ENCODE results near the gene CDK6.
"Not testable (repeated sequence)": the region's sequence is repeated elsewhere in the genome, so short reads cannot be mapped to it uniquely, and the experiment has no call there.

CDK6 gene

GRCh38 chr7:92609921-92610518, 226.4 kb downstream of the CDK6 start:
- DNase-seq = no peak

GRCh38 chr7:92608380-92609322, 227.7 kb downstream of the CDK6 start:
- no peak for DNase-seq

GRCh38 chr7:92606985-92607384, 229.4 kb downstream of the CDK6 start:
- no peak for DNase-seq

GRCh38 chr7:92604517-92604916, 231.9 kb downstream of the CDK6 start:
- DNase-seq = not testable (repeated sequence)

- no peak for DNase-seq
These were observed 233.3 kb downstream of the CDK6 start for GRCh38 chr7:92603089-92603445.

GRCh38 chr7:92602352-92603088, 233.9 kb downstream of the CDK6 start:
- DNase-seq = no peak

- DNase-seq = no peak
These were observed 237.9 kb downstream of the CDK6 start for GRCh38 chr7:92598310-92598981.

GRCh38 chr7:92595281-92595680, 241.1 kb downstream of the CDK6 start:
- no peak for DNase-seq

- no peak for DNase-seq
These were observed 241.6 kb downstream of the CDK6 start for GRCh38 chr7:92594746-92595145.

- no peak for DNase-seq
These were observed 245.6 kb downstream of the CDK6 start for GRCh38 chr7:92590711-92591310.

GRCh38 chr7:92589056-92589455, 247.3 kb downstream of the CDK6 start:
- DNase-seq = no peak

- no peak for DNase-seq
These were observed 247.8 kb downstream of the CDK6 start for GRCh38 chr7:92588561-92588960.

- DNase-seq = no peak
These were observed 249.5 kb downstream of the CDK6 start for GRCh38 chr7:92586841-92587240.

- DNase-seq = no peak
These were observed 250.0 kb downstream of the CDK6 start for GRCh38 chr7:92586403-92586802.

GRCh38 chr7:92584953-92585352, 251.4 kb downstream of the CDK6 start:
- DNase-seq = no peak

- no peak for DNase-seq
These were observed 253.4 kb downstream of the CDK6 start for GRCh38 chr7:92582948-92583347.

GRCh38 chr7:92576296-92576695, 260.1 kb downstream of the CDK6 start:
- no peak for DNase-seq

GRCh38 chr7:92569137-92569536, 267.2 kb downstream of the CDK6 start:
- no peak for DNase-seq

GRCh38 chr7:92567460-92567859, 268.9 kb downstream of the CDK6 start:
- no peak for DNase-seq

GRCh38 chr7:92563345-92563744, 273.0 kb downstream of the CDK6 start:
- DNase-seq = no peak

- no peak for DNase-seq
These were observed 275.8 kb downstream of the CDK6 start for GRCh38 chr7:92560602-92561001.

GRCh38 chr7:92557808-92558362, 278.5 kb downstream of the CDK6 start:
- no peak for DNase-seq

Data from NCI-H1417 treated with DMSO at 0.1 percent for 48 hours (cell line).